Activated naive CD8-positive, alpha-beta T cell (primary cell): ENCODE results near the gene SEC14L5.

ENCODE experiments used
- H3K27ac Mint-ChIP-seq: one replicate; pipeline ENCODE4 v1.8.0; 2021; ENCODE audit warnings: mixed read lengths
- H3K27me3 Mint-ChIP-seq: one replicate; pipeline ENCODE4 v1.8.0; 2021; ENCODE audit warnings: mixed read lengths
- H3K36me3 Mint-ChIP-seq: one replicate; pipeline ENCODE4 v1.8.0; 2021; ENCODE audit warnings: mixed read lengths
- H3K4me1 Mint-ChIP-seq: one replicate; pipeline ENCODE4 v1.8.0; 2021; ENCODE audit warnings: low read depth, mixed read lengths
- H3K4me3 Mint-ChIP-seq: one replicate; pipeline ENCODE4 v1.8.0; 2021; ENCODE audit warnings: mild to moderate bottlenecking, mixed read lengths
- H3K9me3 Mint-ChIP-seq: one replicate; pipeline ENCODE4 v1.8.0; 2021; ENCODE audit warnings: low read depth, mixed read lengths

SEC14L5 gene

GRCh38 chr16:5003211-5003610 lies 45.1 kb downstream of the SEC14L5 start:
- Mint-ChIP-seq H3K4me1 (no peaks in the 10 kb centered on the region), H3K36me3 (no peaks in the 10 kb centered on the region), H3K4me3 (no peak overlapping the region), H3K27me3 (peaks cover 5% of the 10 kb centered on the region), H3K27ac (no peak overlapping the region), H3K9me3 (no peaks in the 10 kb centered on the region)

DNA sequence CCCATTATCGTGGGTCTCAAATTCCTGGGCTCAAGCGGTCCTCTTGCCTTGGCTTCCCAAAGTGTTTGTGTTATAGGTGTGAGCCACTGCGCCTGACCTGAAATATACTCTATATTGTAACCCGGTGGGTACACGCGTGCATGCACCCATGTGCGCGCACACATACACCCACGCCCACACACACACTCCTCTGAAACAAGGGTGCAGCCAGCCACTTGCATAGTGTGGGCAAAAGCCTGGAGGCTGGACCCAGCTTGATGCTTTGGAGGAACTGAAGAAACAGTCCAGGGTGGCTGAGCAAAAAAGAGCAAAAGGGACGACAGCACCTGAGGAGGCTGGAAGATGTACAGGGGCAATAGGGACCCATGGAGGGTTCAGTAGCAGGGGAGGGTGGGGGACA lies 45.7 kb downstream of the SEC14L5 start:
- Mint-ChIP-seq H3K9me3 (no peaks in the 10 kb centered on the region), H3K27ac (no peak overlapping the region), H3K36me3 (no peaks in the 10 kb centered on the region), H3K4me3 (no peak overlapping the region), H3K27me3 (peaks cover 3% of the 10 kb centered on the region), H3K4me1 (no peaks in the 10 kb centered on the region)

DNA sequence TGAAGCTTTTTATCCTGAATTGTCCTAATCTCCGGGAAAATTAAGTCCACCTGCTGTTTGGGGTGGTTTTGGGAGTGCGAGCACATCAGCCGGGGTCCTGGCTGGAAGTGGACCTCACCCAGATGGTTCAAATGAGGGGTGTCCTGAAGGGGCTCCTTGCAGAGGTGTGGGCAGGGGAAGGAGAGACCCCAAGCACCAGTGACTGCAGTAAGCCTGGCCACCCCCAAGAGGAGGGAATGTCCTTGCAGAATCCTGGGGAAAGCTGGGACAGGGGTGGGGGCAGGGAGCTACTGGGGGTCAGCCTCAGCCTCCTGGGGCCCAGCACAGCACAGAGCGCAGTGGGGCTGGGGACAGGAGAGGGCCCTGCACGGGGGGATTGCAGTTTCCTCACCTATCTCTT lies 46.2 kb downstream of the SEC14L5 start:
- Mint-ChIP-seq H3K4me1 (no peaks in the 10 kb centered on the region), H3K27me3 (peaks cover 2% of the 10 kb centered on the region), H3K27ac (no peak overlapping the region), H3K36me3 (no peaks in the 10 kb centered on the region), H3K9me3 (no peaks in the 10 kb centered on the region), H3K4me3 (no peak overlapping the region)

- Mint-ChIP-seq H3K4me3 (no peak overlapping the region), H3K9me3 (no peaks in the 10 kb centered on the region), H3K27me3 (peaks cover 6% of the 10 kb centered on the region), H3K4me1 (no peaks in the 10 kb centered on the region), H3K27ac (no peak overlapping the region), H3K36me3 (no peaks in the 10 kb centered on the region)
Measured at GRCh38 chr16:5005916-5006315, 47.8 kb downstream of the SEC14L5 start.

GRCh38 chr16:5006348-5007193 lies 48.4 kb downstream of the SEC14L5 start:
- Mint-ChIP-seq H3K27me3 (peaks cover 6% of the 10 kb centered on the region), H3K36me3 (no peaks in the 10 kb centered on the region), H3K4me1 (no peaks in the 10 kb centered on the region), H3K9me3 (no peaks in the 10 kb centered on the region), H3K27ac (no peak overlapping the region), H3K4me3 (no peak overlapping the region)

DNA sequence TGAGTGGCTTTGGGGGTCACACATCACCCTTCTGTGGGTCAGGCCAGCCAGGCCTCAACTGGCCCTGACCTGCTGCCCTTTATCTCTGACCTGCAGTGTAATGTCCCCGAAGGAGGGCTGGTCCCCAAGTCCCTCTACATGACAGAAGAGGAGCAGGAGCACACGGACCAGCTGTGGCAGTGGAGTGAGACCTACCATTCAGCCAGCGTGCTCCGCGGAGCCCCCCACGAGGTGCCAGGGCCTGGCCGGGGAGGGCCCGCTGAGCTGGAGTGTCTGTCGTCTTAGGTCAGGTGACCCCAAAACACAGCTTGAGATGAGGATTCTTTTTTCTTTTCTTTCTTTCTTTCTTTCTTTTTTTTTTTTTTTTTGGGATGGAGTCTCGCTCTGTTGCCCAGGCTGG lies 49.1 kb downstream of the SEC14L5 start:
- H3K4me1 Mint-ChIP-seq, result no peaks in the 10 kb centered on the region
- H3K9me3 Mint-ChIP-seq, result no peaks in the 10 kb centered on the region
- H3K27me3 Mint-ChIP-seq, result peaks cover 6% of the 10 kb centered on the region
- H3K4me3 Mint-ChIP-seq, result no peak overlapping the region
- no peak overlapping the region for H3K27ac Mint-ChIP-seq
- no peaks in the 10 kb centered on the region for H3K36me3 Mint-ChIP-seq

GRCh38 chr16:5008311-5008731 lies 50.2 kb downstream of the SEC14L5 start:
- Mint-ChIP-seq H3K9me3 (no peaks in the 10 kb centered on the region), H3K27me3 (peaks cover 6% of the 10 kb centered on the region), H3K36me3 (no peaks in the 10 kb centered on the region)

DNA sequence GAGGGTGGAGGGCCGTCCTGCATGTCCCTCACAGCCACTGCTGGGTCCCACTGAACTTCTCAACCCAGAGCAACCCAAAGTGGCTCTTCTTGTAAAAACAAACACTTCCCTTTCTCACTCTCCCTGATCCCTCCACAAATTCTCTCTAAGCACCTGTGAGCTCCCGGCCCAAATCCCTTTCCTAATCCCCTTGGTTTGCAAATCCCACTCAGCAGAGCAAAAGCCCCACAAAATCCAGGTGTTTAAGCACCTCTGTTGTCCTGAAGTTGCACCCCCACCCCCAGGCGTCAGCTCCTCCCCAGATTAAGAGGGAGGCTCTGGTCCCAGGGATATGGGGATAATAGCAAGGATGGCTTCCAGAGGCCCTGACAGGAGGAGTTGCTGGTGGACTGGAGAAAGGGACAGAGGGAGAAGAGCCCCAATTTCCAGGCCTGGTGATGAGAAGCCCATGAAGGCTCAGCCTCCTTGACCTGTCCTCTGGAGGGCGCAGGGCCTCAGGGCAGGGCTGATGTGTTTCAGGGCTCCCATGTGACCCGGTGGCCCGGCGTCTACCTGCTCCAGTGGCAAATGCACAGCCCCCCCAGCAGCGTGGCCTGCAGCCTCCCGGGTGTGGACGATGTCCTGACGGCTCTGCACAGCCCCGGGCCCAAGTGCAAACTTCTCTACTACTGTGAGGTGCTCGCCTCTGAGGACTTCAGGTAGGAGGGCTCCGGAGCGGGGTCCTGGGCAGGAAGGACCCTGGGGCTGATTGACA lies 52.6 kb downstream of the SEC14L5 start:
- Mint-ChIP-seq H3K27ac (no peak overlapping the region), H3K36me3 (no peaks in the 10 kb centered on the region), H3K4me1 (no peaks in the 10 kb centered on the region), H3K27me3 (peaks cover 6% of the 10 kb centered on the region), H3K4me3 (no peak overlapping the region), H3K9me3 (no peaks in the 10 kb centered on the region)

More at GRCh38 chr16:5008311-5008731, 50.2 kb downstream of the SEC14L5 start:
- Mint-ChIP-seq H3K4me1 (no peaks in the 10 kb centered on the region), H3K4me3 (no peak overlapping the region), H3K27ac (no peak overlapping the region)

DNA sequence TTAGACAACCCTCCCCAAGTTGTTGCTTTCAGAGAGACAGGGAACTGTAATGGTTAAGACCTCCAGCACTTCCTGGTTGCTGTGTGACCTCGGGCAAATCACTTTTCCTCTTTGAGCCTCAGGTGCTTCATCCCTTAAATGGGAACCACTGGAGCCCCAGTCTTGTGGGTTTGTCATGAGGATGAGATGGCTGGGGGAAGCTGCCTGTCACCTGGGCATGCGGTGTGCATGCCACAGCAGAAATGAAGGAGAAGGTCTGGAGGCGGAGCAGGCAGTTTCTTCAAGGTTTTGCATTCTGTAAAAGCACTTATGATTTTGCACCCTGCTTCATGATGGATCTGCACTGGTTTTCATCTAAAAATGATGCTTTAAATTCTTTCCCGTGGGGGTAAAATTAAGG lies 53.5 kb downstream of the SEC14L5 start:
- H3K4me1 Mint-ChIP-seq, result no peaks in the 10 kb centered on the region
- no peaks in the 10 kb centered on the region for H3K36me3 Mint-ChIP-seq
- H3K27ac Mint-ChIP-seq, result no peak overlapping the region
- H3K27me3 Mint-ChIP-seq, result peaks cover 6% of the 10 kb centered on the region
- H3K4me3 Mint-ChIP-seq, result no peak overlapping the region
- no peaks in the 10 kb centered on the region for H3K9me3 Mint-ChIP-seq

- H3K36me3 Mint-ChIP-seq, result no peaks in the 10 kb centered on the region
- no peak overlapping the region for H3K27ac Mint-ChIP-seq
- H3K27me3 Mint-ChIP-seq, result peaks cover 6% of the 10 kb centered on the region
- H3K4me1 Mint-ChIP-seq, result no peaks in the 10 kb centered on the region
- H3K4me3 Mint-ChIP-seq, result no peak overlapping the region
- H3K9me3 Mint-ChIP-seq, result no peaks in the 10 kb centered on the region
Measured at GRCh38 chr16:5012887-5013286, 54.8 kb downstream of the SEC14L5 start.

DNA sequence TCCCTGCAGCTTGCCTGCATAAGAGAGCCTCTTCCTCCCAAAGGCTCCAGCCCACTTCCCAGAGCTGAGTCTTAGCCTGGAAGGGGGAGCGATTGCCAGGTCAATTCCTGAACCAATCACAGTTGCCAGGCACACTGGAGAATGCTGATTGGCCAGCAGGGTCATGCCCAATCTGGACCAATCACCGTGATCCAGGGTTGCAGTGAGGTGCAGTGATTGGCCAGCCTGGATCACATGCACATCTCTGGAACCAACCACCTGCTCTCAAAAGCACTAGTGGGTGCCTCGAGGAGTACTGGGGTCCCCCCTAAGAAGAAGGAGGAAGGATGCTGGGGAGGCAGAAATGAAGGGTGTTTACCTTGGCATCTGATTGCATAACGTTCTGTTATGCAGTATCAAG lies 57.2 kb downstream of the SEC14L5 start:
- no peak overlapping the region for H3K27ac Mint-ChIP-seq
- H3K27me3 Mint-ChIP-seq, result peaks cover 2% of the 10 kb centered on the region

GRCh38 chr16:5015887-5016286 lies 57.8 kb downstream of the SEC14L5 start:
- H3K27me3 Mint-ChIP-seq, result peaks cover 2% of the 10 kb centered on the region
- H3K4me1 Mint-ChIP-seq, result no peaks in the 10 kb centered on the region
- no peak overlapping the region for H3K27ac Mint-ChIP-seq
- H3K36me3 Mint-ChIP-seq, result no peaks in the 10 kb centered on the region
- no peak overlapping the region for H3K4me3 Mint-ChIP-seq
- no peaks in the 10 kb centered on the region for H3K9me3 Mint-ChIP-seq

More for the DNA sequence above, 57.2 kb downstream of the SEC14L5 start:
- Mint-ChIP-seq H3K4me1 (no peaks in the 10 kb centered on the region), H3K36me3 (no peaks in the 10 kb centered on the region), H3K4me3 (no peak overlapping the region), H3K9me3 (no peaks in the 10 kb centered on the region)

DNA sequence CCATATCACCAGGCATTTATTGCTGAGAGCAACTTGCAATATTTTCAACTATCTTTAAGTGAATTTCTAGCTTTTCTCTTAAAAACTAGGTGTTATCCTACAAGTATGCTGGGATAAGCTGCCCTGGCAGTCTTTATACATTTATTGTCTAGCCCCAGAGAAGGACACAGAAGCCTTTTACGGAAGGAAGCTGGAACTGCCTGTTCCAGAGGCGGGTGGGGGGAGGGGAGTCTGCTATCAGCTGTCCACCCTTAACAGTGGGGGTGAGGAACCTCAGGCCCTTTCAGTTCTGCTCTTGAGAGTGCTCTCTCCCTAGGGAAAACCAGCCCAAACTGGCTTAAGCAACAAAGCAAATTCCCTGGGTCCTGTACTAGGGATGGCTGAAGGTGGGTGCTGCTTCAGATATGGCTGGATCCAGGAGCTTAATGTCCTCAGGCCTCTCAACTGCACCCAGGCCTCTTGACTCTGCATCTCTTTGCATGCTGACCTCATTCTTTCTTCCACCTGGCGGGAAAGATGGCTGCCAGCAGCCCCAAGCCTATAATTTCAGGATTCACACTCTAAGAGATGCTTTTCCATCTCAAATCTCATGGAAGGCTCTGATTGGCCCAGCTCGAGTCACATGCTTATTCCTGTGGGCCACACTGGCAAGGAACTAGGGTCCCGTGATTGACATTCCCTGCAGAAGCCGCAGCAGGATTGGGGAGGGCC lies 59.0 kb downstream of the SEC14L5 start:
- no peaks in the 10 kb centered on the region for H3K4me1 Mint-ChIP-seq
- peaks cover 2% of the 10 kb centered on the region for H3K27me3 Mint-ChIP-seq

GRCh38 chr16:5017678-5017969 lies 59.5 kb downstream of the SEC14L5 start:
- H3K4me3 Mint-ChIP-seq, result no peak overlapping the region
- no peaks in the 10 kb centered on the region for H3K9me3 Mint-ChIP-seq
- no peaks in the 10 kb centered on the region for H3K4me1 Mint-ChIP-seq
- no peaks in the 10 kb centered on the region for H3K36me3 Mint-ChIP-seq
- H3K27ac Mint-ChIP-seq, result no peak overlapping the region
- H3K27me3 Mint-ChIP-seq, result peaks cover 2% of the 10 kb centered on the region

More for the DNA sequence above, 59.0 kb downstream of the SEC14L5 start:
- no peaks in the 10 kb centered on the region for H3K9me3 Mint-ChIP-seq
- no peaks in the 10 kb centered on the region for H3K36me3 Mint-ChIP-seq
- H3K4me3 Mint-ChIP-seq, result no peak overlapping the region
- H3K27ac Mint-ChIP-seq, result no peak overlapping the region

- H3K9me3 Mint-ChIP-seq, result no peaks in the 10 kb centered on the region
- H3K4me1 Mint-ChIP-seq, result no peaks in the 10 kb centered on the region
- no peaks in the 10 kb centered on the region for H3K36me3 Mint-ChIP-seq
- no peak overlapping the region for H3K4me3 Mint-ChIP-seq
- no peak overlapping the region for H3K27ac Mint-ChIP-seq
- H3K27me3 Mint-ChIP-seq, result peaks cover 2% of the 10 kb centered on the region
Measured at GRCh38 chr16:5018793-5019192, 60.7 kb downstream of the SEC14L5 start.
